Measurements from ENCODE around the gene NMU.

- no peak for TF ChIP-seq CTCF (conservative IDR thresholded peaks at IDR 0.05; ENCODE audit: low read depth in 2 of 2)
- TF ChIP-seq ZNF462 (CRISPR knock-in tag; IDR thresholded peaks at IDR 0.05) = no peak
- no peak for TF ChIP-seq CREB1 (CRISPR knock-in tag; IDR thresholded peaks at IDR 0.05; ENCODE audit: low read depth)
- no peak for TF ChIP-seq ETS1 (IDR thresholded peaks at IDR 0.05)
- no peak for TF ChIP-seq REST (IDR thresholded peaks at IDR 0.05; ENCODE audit: unreplicated experiment)
- no peak for TF ChIP-seq POLR2AphosphoS5 (IDR thresholded peaks at IDR 0.05; ENCODE audit: low read depth)
- no peak for TF ChIP-seq STAT1 (IDR thresholded peaks at IDR 0.05; ENCODE audit: unreplicated experiment)
- TF ChIP-seq EZH2 (IDR thresholded peaks at IDR 0.05; ENCODE audit: low read depth, unreplicated experiment) = no peak
- TF ChIP-seq EZH2phosphoT487 (IDR thresholded peaks at IDR 0.05; ENCODE audit: unreplicated experiment) = no peak
- TF ChIP-seq NANOG (IDR thresholded peaks at IDR 0.05; ENCODE audit: borderline replicate concordance) = no peak
- TF ChIP-seq ZNF114 (CRISPR knock-in tag; IDR thresholded peaks at IDR 0.05) = no peak
These were observed 82.5 kb downstream of the NMU start for GRCh38 chr4:55553441-55554201.

Measured in GM23338 (cell line).